A673 (cell line): ENCODE results near the gene CHIT1. TPM values are rescaled to one million over a fixed set of nuclear protein-coding genes. Genes with fewer than 3 reads are reported as not detected.

Source experiments
- BruUV-seq: library from RNA; stranded (reverse); fragments of 400-500 nt; replicated peaks from 2 replicates; lab custom pipeline; 2021; lab: Mats Ljungman, UMichigan
- CTCF ChIA-PET: fragments of 300-600 bp; sonication (Branson Sonifier 250); formaldehyde crosslinking; loops from one replicate; lab custom pipeline; 2022; ENCODE audit warnings: antibody characterized with exemption; lab: Charles Lee
- POLR2A ChIA-PET: fragments of 300-600 bp; sonication (Branson Sonifier 250); formaldehyde crosslinking; loops from one replicate; lab custom pipeline; 2022; ENCODE audit warnings: antibody characterized with exemption; ENCODE audit not compliant: low non-redundant PET; lab: Charles Lee
- DNase-seq: peaks from one replicate; pipeline ENCODE4 v3.0.0-alpha.2; 2015; ENCODE audit warnings: low spot score
- H3K27ac ChIP-seq: fragments of 200-600 bp; sonication (generic); 2 replicates; pipeline ENCODE4 v1.5.1; 2016; ENCODE audit warnings: mixed run types, low read depth, mild to moderate bottlenecking, mixed read lengths, antibody characterized with exemption, low read length; ENCODE audit not compliant: poor library complexity, severe bottlenecking
- H3K27me3 ChIP-seq: fragments of 200-600 bp; sonication (generic); replicated peaks from 2 replicates; pipeline ENCODE4 v1.6.1; 2017; ENCODE audit warnings: mixed run types, low read depth, mild to moderate bottlenecking, mixed read lengths, antibody characterized with exemption, low read length; ENCODE audit not compliant: insufficient read depth, poor library complexity
- H3K36me3 ChIP-seq: fragments of 200-600 bp; sonication (generic); 2 replicates; pipeline ENCODE4 v1.6.1; 2016; ENCODE audit warnings: mixed run types, mild to moderate bottlenecking, mixed read lengths, antibody characterized with exemption, low read length; ENCODE audit not compliant: insufficient read depth, poor library complexity, severe bottlenecking
- H3K4me1 ChIP-seq: fragments of 200-600 bp; sonication (generic); 2 replicates; pipeline ENCODE4 v1.6.1; 2017; ENCODE audit warnings: mixed run types, mild to moderate bottlenecking, mixed read lengths, antibody characterized with exemption, low read length; ENCODE audit not compliant: insufficient read depth, poor library complexity, severe bottlenecking
- H3K4me3 ChIP-seq: fragments of 200-600 bp; sonication (generic); 2 replicates; pipeline ENCODE4 v1.5.1; 2016; ENCODE audit warnings: low read depth, mixed run types, mild to moderate bottlenecking, mixed read lengths, low read length; ENCODE audit not compliant: poor library complexity, severe bottlenecking
- H3K9me3 ChIP-seq: fragments of 200-600 bp; sonication (generic); 2 replicates; pipeline ENCODE4 v1.6.1; 2016; ENCODE audit warnings: mixed run types, low read depth, mild to moderate bottlenecking, mixed read lengths, antibody characterized with exemption, low read length; ENCODE audit not compliant: poor library complexity, severe bottlenecking
- EZH2 ChIP-seq: fragments of 200-600 bp; sonication (generic); IDR thresholded peaks from 2 replicates; pipeline ENCODE4 v1.6.1; 2017; ENCODE audit warnings: borderline replicate concordance, low read depth, mild to moderate bottlenecking, mixed read lengths, antibody characterized with exemption, low read length; ENCODE audit not compliant: poor library complexity, severe bottlenecking
- intact Hi-C: fragments of 100-400 bp; cut with micrococcal nuclease; formaldehyde crosslinking; loops from one replicate; pipeline ENCODE4 v1.10.0; 2022; ENCODE audit not compliant: unreplicated experiment
- total RNA-seq: library from RNA; stranded (reverse); gene quantifications from 2 replicates; pipeline ENCODE4 v1.2.3, GENCODE V29; 2021
- TF ChIP-seq, protein P1 (sequence below): fragments of 300-800, 200-600 bp; sonication (generic); conservative IDR thresholded peaks from 2 replicates; pipeline ENCODE4 v1.5.1; 2017; ENCODE audit warnings: low read depth, mild to moderate bottlenecking, antibody characterized with exemption, low read length, moderate library complexity, mixed read lengths

CHIT1 gene
- total RNA-seq, 1 experiment from 2014 or later = not detected

DNA sequence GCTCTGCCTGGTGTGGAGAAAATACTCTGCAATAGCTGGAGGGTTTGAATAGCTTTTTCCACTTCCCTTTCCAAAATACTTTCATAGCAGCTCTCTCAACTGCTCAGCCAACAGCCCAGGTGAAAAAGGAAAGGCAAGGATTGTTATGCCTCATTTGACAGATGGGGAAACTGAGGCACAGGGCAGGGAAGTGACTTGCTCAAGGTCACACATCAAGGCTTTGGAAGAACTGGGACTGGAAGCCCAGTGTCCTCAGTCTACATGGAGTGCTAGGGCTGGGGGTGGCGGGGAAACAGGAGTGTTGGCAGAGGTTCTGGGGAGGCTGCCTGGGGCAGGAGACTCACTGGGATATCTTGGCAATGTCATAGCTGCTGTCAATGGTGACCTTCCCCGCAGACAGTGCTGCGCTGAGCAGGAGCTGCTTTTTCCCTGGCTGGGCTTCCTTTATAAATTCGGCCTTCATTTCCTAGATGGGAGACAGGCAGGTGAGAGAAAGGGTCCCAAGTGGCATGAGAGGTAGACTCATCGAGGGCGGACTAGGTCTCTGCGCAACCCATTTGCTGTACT is 47.0 kb downstream of the CHIT1 start:
- intact Hi-C loops = no loop called here
- H3K27me3 ChIP-seq = no peaks in the 10 kb centered on the region
- CTCF ChIA-PET = no interaction called here
- H3K4me1 ChIP-seq = no peaks in the 10 kb centered on the region
- POLR2A ChIA-PET = no interaction called here
- no peak for DNase-seq
- H3K27ac ChIP-seq = no peak overlapping the region
- no peaks in the 10 kb centered on the region for H3K36me3 ChIP-seq
- no peaks in the 10 kb centered on the region for H3K9me3 ChIP-seq
- no TSS peak for BruUV-seq
- no peak overlapping the region for H3K4me3 ChIP-seq
- TF ChIP-seq, protein P1, sequence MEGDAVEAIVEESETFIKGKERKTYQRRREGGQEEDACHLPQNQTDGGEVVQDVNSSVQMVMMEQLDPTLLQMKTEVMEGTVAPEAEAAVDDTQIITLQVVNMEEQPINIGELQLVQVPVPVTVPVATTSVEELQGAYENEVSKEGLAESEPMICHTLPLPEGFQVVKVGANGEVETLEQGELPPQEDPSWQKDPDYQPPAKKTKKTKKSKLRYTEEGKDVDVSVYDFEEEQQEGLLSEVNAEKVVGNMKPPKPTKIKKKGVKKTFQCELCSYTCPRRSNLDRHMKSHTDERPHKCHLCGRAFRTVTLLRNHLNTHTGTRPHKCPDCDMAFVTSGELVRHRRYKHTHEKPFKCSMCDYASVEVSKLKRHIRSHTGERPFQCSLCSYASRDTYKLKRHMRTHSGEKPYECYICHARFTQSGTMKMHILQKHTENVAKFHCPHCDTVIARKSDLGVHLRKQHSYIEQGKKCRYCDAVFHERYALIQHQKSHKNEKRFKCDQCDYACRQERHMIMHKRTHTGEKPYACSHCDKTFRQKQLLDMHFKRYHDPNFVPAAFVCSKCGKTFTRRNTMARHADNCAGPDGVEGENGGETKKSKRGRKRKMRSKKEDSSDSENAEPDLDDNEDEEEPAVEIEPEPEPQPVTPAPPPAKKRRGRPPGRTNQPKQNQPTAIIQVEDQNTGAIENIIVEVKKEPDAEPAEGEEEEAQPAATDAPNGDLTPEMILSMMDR = no peak
- no peak for TF ChIP-seq EZH2

DNA sequence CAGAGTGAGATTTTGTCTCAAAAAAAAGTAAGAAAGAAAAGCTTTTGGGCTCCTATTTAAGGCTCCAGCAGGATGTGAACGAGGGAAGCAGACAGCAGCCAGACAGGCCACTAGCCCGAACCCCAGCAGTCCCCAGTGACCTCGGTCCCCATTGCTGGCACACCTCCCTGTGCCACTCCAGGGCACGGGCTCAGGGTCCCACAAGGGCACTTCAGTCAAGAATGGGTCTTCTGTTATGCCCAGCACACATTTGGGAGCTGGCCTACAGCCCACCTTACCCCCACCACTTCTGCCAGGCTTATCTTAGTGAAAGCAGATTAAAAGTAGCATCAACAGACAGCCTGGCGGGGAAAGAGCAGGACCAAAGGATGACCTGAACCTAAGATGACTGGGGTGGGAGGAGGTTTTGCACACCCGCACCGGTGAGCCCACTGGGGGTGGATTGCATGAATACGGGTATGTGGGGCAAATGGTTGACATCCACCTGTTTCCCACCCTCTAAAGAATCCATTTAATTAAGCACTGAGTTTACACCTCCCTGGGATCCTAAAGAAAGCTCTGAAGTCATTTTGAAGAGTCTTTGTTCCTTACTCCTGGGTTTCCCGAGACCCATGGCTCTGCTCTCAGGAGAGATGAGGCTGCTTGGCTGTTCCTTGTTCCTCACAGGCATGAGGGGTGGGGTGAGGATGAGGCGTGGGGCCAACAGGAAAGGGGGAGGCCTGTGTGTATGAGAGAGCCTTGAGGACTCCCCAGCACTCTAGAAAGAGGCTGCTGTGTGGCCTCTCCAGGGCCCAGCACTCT is 47.7 kb downstream of the CHIT1 start:
- DNase-seq = no peak
- H3K36me3 ChIP-seq = no peaks in the 10 kb centered on the region
- no TSS peak for BruUV-seq
- ChIA-PET CTCF (no interaction called here), POLR2A (no interaction called here)
- intact Hi-C loops = no loop called here
- H3K9me3 ChIP-seq = no peaks in the 10 kb centered on the region
- H3K27ac ChIP-seq = no peak overlapping the region
- no peaks in the 10 kb centered on the region for H3K4me1 ChIP-seq
- TF ChIP-seq, protein P1 = no peak
- no peak for TF ChIP-seq EZH2
- H3K4me3 ChIP-seq = no peak overlapping the region
- no peaks in the 10 kb centered on the region for H3K27me3 ChIP-seq

DNA sequence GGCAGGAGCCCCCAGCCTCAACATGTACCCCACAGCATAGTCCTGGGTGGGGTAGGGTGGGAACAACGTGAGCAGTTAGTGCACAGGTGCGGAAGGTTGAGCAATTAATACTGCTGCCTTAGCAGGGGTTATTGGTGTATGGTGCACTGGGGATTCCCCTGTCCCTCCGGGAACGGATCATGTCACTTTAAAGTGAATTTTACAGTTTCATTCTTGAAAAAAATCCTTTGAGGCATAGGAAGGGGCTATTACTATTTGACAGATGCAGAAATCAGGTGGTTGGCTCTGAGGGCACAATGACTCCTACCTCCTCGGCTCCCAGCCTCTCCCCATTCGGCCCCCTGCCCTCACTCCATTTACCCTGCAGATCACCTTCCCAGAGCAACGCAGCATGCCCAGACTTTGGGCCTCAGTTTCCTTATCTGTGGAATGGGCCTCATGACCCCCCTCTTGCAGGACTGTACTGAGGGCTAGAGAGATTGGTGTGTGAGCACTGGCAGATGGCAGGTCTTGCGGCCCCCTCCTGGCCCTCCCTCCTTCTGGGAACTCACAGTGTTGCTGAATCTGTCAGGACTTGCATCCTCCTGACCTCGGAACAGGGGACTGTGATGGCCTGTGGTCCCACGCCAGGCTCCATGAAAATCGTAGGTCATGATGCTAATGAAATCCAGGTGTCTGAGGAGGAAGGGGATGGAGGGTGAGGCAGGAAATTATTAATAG is 48.7 kb downstream of the CHIT1 start:
- Histone ChIP-seq H3K36me3 (no peaks in the 10 kb centered on the region), H3K9me3 (no peaks in the 10 kb centered on the region), H3K27ac (no peak overlapping the region), H3K27me3 (no peaks in the 10 kb centered on the region), H3K4me1 (no peaks in the 10 kb centered on the region), H3K4me3 (no peak overlapping the region)
- ChIA-PET POLR2A (no interaction called here), CTCF (no interaction called here)
- no TSS peak for BruUV-seq
- intact Hi-C loops = no loop called here
- DNase-seq = no peak
- no peak for TF ChIP-seq EZH2
- TF ChIP-seq, protein P1 = no peak
